ENCODE data around the gene SLFN12.
"Not testable (repeated sequence)": the region's sequence is repeated elsewhere in the genome, so short reads cannot be mapped to it uniquely, and the experiment has no call there.

The SLFN12 gene

DNA sequence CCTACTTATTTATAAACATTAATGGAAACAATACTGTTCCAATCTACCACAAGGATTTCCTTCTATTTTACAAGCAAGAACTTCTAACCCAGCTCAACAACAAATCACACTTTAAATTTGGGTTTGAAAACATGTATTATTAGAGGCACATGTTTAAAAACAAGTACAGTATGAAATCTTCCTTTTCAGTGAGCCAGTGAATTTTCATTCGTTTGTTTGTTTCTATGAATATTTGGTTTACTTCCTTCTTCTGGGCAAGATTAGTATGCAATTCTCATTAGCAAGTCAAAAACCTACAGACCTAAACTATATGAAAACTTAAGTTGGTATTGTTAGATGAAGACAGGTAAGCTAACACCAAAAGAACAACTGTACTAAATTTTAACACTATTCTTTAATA is 25.7 kb downstream of the SLFN12 start:
- no peak for TF ChIP-seq CTCF (IDR thresholded peaks at IDR 0.05; ENCODE audit: low read depth, low read length)
- H3K4me3 ChIP-seq (ENCODE audit: low read depth, low read length): no peak overlapping the region

DNA sequence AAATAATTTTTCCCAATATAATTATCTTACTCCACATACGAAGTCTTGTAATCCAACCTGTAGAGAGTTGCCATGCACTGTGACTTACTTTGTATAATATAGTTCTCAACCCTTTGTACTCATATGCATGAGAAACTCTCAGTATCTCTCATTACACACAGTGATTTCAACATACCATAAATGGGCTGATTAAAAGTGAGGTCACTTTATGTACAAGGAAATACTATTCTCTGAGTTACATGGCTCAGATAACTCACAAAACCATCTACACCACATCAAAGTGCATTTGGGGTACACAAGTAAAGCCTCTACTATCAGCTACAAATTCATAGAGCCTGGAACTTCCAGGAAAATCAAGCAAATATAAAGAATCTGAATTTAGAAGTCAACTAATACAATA is 27.9 kb downstream of the SLFN12 start:
- no peak for TF ChIP-seq CTCF (IDR thresholded peaks at IDR 0.05; ENCODE audit: low read depth, low read length)
- H3K4me3 ChIP-seq (ENCODE audit: low read depth, low read length): no peak overlapping the region

GRCh38 chr17:35393783-35394182 is 38.5 kb downstream of the SLFN12 start:
- H3K4me3 ChIP-seq (ENCODE audit: low read depth, low read length): not testable (repeated sequence)

DNA sequence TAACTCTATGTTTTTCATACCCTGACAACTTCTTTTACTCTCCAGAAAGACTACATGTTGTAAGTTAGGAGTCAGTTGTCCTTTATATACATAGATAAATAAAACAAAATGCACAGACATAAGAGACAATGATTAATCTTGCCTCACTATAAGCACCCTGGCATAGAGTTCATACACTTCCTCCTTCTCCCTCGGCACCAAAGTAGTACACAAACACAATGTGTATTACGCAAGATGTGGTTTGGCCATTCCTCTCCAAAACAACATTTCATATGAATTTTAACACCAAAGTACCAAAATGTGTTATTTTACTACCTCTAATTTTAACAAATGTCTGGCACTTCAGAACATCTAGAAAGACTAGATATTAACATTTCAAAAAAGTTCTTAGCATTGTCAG is 41.6 kb downstream of the SLFN12 start:
- H3K4me3 ChIP-seq (ENCODE audit: low read depth, low read length): no peak overlapping the region
- no peak for TF ChIP-seq CTCF (IDR thresholded peaks at IDR 0.05; ENCODE audit: low read depth, low read length)

- no peak overlapping the region for H3K4me3 ChIP-seq (ENCODE audit: low read depth, low read length)
Observed at GRCh38 chr17:35390156-35390555, 42.1 kb downstream of the SLFN12 start.

DNA sequence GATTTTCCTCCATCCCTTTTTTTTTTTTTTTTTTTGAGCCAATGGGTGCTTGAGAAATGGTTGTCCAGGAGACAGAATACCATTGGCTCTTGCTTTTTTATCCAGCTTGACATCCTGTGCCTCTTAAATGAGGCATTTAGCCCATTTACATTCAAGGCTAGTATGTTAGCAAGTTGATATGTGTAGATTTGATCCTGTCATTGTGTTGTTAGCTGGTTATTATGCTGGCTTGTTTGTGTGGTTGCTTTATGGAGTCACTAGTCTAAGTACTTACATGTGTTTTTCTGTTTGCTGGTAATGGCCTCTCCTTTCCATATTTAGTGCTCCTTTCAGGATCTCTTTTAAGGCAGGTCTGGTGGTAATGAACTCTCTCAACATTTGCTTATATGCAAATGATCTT is 44.8 kb downstream of the SLFN12 start:
- H3K4me3 ChIP-seq (ENCODE audit: low read depth, low read length): no peak overlapping the region
- TF ChIP-seq CTCF (IDR thresholded peaks at IDR 0.05; ENCODE audit: low read depth, low read length): no peak

More at GRCh38 chr17:35390156-35390555, 42.1 kb downstream of the SLFN12 start:
- TF ChIP-seq CTCF (IDR thresholded peaks at IDR 0.05; ENCODE audit: low read depth, low read length): no peak

DNA sequence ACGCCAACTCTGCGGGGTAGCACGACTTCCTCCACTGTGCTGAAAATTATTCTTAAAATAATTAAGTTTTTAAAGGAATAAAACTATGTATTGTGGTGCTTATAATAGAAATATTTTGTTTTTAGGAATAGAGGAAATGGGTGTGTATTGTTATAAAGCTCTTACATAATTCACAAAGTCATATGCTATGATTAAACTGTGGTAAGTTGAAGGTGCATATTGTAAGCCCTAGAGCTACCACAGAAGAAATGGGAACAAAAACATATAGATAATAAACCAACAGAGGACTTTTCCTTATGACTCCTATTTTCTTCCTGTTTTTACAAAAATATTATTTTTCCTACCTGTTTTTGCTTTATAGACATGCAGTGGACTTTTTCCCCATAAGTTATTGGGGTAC is 54.6 kb downstream of the SLFN12 start:
- TF ChIP-seq CTCF (IDR thresholded peaks at IDR 0.05; ENCODE audit: low read depth, low read length): no peak
- no peak overlapping the region for H3K4me3 ChIP-seq (ENCODE audit: low read depth, low read length)

GRCh38 chr17:35377068-35377467 is 55.2 kb downstream of the SLFN12 start:
- no peak for TF ChIP-seq CTCF (IDR thresholded peaks at IDR 0.05; ENCODE audit: low read depth, low read length)
- H3K4me3 ChIP-seq (ENCODE audit: low read depth, low read length): no peak overlapping the region

Data from WI38 (cell line).